GM20431 (cell line): ENCODE data around the gene CHMP4A.

Experiments
- in situ Hi-C: fragments of 300-500 bp; cut with MseI, MboI; formaldehyde crosslinking; loops from one replicate; pipeline ENCODE4 v1.15.0; 2020; ENCODE audit warnings: low sequenced_read_pairs; ENCODE audit not compliant: unreplicated experiment

CHMP4A gene

DNA sequence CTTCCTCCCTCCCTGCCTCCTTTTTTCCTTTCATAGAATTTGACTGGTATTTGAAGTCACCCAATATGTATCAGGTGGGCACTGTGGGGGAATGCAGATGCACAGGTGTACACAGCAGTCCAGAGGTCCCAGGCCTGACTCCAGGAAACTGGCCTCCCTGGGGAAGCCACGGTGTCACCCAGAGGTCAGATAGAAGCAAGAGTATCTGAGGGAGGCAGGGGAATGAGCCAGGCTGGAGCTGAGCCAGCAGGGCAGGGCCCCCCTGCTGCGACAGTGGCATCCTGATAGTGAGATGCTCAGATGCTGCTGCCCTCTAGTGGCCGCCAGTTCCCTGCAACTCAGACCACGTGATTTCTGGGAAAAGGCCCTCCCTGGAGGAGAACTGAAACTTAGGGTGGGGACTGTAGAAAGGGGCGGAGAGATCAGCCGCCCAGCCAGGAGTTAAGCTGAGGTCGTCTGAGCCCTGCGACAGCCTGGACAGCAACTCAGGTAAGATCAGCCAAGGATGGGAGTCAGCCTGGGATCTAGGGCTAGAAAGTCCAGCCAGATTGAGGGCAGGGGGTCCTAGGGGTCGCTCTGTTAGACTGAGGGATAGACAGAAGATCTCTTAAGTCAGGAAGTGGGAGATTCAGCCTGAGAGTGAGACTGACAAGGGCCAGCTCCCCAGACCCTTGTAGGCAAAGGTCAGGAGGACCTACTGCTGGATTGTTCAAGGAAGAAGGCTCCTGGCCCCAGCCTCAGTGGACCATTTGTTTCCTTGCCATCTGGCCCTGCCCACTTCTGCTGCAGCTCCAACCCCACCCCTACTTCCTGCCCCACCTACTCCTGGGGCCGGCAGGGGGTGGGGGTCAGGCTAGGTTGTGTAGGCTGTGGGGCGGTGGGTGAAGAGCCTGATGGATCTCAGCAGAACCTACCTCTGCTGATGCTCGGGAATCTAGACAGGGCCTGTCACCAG lies 52.2 kb downstream of the CHMP4A start, which contains the start of gene IRF9:
Gene IRF9, plus strand, starts transcription at position 416 of the 955 bp plus-strand sequence. CDS start 880 bp downstream, outside the sequence.
- in situ Hi-C loops: no loop called here

DNA sequence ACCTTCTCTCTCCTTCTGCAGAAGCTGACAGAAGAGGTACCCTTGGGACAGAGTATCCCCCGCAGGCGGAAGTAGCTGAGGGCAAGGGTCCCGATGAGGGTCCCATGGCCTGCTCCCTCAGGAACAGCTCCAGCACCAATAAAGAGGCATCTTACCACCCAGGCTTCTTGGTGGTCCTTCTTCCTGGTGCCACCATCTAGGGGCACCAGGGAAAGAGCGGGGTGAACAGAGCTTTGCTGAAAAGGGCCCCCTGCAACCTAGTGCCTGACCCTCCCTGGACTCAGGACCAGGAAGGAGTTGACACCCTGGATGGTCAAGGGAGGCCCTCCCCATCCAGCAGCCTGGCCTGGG lies 52.8 kb downstream of the CHMP4A start:
- in situ Hi-C loops: no loop called here

DNA sequence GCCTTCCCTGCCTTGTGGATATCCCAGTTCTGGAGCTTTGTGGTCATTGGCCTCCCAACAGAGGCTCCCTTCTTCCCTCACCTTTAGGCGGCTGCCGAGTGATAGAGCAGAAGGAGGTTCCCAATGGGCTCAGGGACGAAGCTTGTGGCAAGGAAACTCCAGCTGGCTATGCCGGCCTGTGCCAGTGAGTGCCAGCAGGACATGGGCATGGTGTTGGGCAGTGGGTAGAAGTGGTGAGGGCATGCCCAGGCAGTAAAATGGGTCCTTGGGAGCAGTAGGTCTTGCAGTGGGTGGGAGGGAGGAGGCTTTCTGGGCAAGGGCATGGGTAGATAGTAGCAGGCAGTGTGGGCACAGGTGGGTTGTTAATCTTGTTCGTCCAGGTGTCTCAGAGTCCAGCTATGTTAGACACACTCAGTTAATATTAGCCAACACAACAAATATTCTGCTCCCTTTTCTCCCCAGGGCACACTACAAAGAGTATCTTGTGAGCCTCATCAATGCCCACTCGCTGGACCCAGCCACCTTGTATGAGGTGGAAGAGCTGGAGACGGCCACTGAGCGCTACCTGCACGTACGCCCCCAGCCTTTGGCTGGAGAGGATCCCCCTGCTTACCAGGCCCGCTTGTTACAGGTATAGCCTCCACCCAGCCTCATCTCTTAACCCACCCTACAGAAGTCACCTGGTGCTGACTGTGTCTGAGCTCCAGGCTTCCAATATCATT lies 53.4 kb downstream of the CHMP4A start:
- in situ Hi-C loops: no loop called here
